ENCODE results near the gene NTRK1. TPM values are rescaled to one million over a fixed set of nuclear protein-coding genes. Genes with fewer than 3 reads are reported as not detected.

Gene NTRK1
- total and polyA plus RNA-seq, 2 of the 4 experiments (the other 2 are of a cell fraction): not detected

DNA sequence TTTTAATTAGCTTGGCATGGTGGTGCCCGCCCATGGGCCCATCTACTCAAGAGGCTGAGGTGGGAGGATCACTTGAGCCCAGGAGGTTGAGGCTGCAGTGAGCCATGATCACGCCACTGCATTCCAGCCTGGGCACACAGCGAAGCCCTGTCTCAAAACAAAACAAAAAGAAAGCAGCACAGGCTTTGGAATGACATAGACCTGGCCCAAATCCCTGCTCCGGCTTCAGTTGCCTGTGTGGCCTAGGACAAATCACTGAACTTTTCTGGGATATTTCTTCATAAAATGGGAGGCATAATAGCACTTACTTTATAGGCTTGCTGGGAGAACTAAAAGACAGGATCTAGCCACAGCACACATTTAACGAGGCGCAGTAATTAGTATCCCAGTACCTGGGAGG is 35.3 kb downstream of the NTRK1 start:
- peak overlapping the region; percentile 88 for H2BK120ac ChIP-seq (ENCODE audit: low read depth, low read length)
- H2BK20ac ChIP-seq (ENCODE audit: low read depth, low read length): peak overlapping the region; percentile 61
- in situ Hi-C loops (cut with MboI; ENCODE audit: low sequenced_read_pairs) (no loop called here), intact Hi-C loops (cut with micrococcal nuclease) (no loop called here), dilution Hi-C loops (cut with HindIII; ENCODE audit: low sequenced_read_pairs, unreplicated experiment) (no loop called here)
- H2AK9ac ChIP-seq (replicated peaks; ENCODE audit: low read depth, low read length, poor library complexity): no peak overlapping the region
- H3K9me3 ChIP-seq (ENCODE audit: control insufficient read depth, insufficient read depth, low read length): no peaks in the 10 kb centered on the region
- WGBS, 2 experiments (ENCODE audit: extremely low coverage in 2 of 2, insufficient read length in 1 of 2): no CpG with 5 or more reads among the region's 6 CpGs
- H2AK5ac ChIP-seq (ENCODE audit: low read depth, low read length): peak overlapping the region; percentile 35
- H3K9me1 ChIP-seq (ENCODE audit: insufficient read depth, low read length): peaks cover 24% of the 10 kb centered on the region
- no peak overlapping the region for H3K4me2 ChIP-seq (ENCODE audit: low read depth, low read length)
- DNase-seq (no peak), ATAC-seq (ENCODE audit: low read depth) (no peak)
- H4K91ac ChIP-seq (ENCODE audit: insufficient read depth, low read depth, low read length): peak overlapping the region; percentile 87
- peak overlapping the region; percentile 33; the same call in 1 of the 2 replicates for H3K18ac ChIP-seq (ENCODE audit: low read depth, low read length)
- 0 out of 2 replicates have a peak overlapping the region, but pooled peaks have one; percentile 8 for H3K23ac ChIP-seq (ENCODE audit: low read depth, low read length)
- ChIA-PET POLR2A (ENCODE audit: unreplicated experiment) (no interaction called here), CTCF (no interaction called here)
- H3K79me1 ChIP-seq (ENCODE audit: low read depth in 1 of 2, low read length in 2 of 2): peaks cover 27 to 73% of the 10 kb centered on the region in 2 experiments
- TF ChIP-seq RAD21 (IDR thresholded peaks at IDR 0.05; ENCODE audit: low read length) (no peak), SMC3 (IDR thresholded peaks at IDR 0.05; ENCODE audit: low read depth, low read length) (no peak), POLR2A (IDR thresholded peaks at IDR 0.05; ENCODE audit: low read depth, low read length) (no peak), BHLHE40 (IDR thresholded peaks at IDR 0.05; ENCODE audit: low read depth, low read length) (no peak), NFE2L2 (IDR thresholded peaks at IDR 0.05; ENCODE audit: low read depth, low read length) (no peak), MAZ (IDR thresholded peaks at IDR 0.05; ENCODE audit: borderline replicate concordance, low read depth, low read length) (no peak), MXI1 (IDR thresholded peaks at IDR 0.05; ENCODE audit: borderline replicate concordance, low read depth, low read length) (no peak), CEBPB (IDR thresholded peaks at IDR 0.05; ENCODE audit: low read depth, low read length) (no peak), CHD1 (IDR thresholded peaks at IDR 0.05; ENCODE audit: low read depth, low read length) (no peak), FOS (IDR thresholded peaks at IDR 0.05; ENCODE audit: low read depth, low read length) (no peak), MAFK (IDR thresholded peaks at IDR 0.05; ENCODE audit: low read depth, low read length) (no peak)
- TF ChIP-seq, protein P1, sequence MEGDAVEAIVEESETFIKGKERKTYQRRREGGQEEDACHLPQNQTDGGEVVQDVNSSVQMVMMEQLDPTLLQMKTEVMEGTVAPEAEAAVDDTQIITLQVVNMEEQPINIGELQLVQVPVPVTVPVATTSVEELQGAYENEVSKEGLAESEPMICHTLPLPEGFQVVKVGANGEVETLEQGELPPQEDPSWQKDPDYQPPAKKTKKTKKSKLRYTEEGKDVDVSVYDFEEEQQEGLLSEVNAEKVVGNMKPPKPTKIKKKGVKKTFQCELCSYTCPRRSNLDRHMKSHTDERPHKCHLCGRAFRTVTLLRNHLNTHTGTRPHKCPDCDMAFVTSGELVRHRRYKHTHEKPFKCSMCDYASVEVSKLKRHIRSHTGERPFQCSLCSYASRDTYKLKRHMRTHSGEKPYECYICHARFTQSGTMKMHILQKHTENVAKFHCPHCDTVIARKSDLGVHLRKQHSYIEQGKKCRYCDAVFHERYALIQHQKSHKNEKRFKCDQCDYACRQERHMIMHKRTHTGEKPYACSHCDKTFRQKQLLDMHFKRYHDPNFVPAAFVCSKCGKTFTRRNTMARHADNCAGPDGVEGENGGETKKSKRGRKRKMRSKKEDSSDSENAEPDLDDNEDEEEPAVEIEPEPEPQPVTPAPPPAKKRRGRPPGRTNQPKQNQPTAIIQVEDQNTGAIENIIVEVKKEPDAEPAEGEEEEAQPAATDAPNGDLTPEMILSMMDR (conservative IDR thresholded peaks at IDR 0.05; ENCODE audit: low read depth, low read length): no peak
- H3K14ac ChIP-seq (replicated peaks; ENCODE audit: low read depth, low read length): peak overlapping the region; percentile 38; the same call in 1 of the 2 replicates
- peaks cover 43% of the 10 kb centered on the region for H3K4me1 ChIP-seq (ENCODE audit: control insufficient read depth, insufficient read depth, low read length)
- no peaks in the 10 kb centered on the region; the same call in 1 of the 2 replicates for H3K27me3 ChIP-seq (ENCODE audit: control insufficient read depth, insufficient read depth, low read length)
- H2BK5ac ChIP-seq (ENCODE audit: low read depth, low read length, poor library complexity, severe bottlenecking): peak overlapping the region; percentile 92
- H3K27ac ChIP-seq (ENCODE audit: insufficient read depth, low read length): peak overlapping the region; percentile 59
- H3K36me3 ChIP-seq (ENCODE audit: control insufficient read depth, insufficient read depth, low read length): no peaks in the 10 kb centered on the region
- no TSS peak for BruUV-seq (replicated peaks)
- peaks cover 2% of the 10 kb centered on the region; the same call in 1 of the 2 replicates for H4K20me1 ChIP-seq (ENCODE audit: insufficient read depth, low read length)
- no peak overlapping the region for H3K56ac ChIP-seq (ENCODE audit: extremely low read depth, insufficient read depth, low read length)
- peak overlapping the region; percentile 47 for H2BK15ac ChIP-seq (ENCODE audit: low read depth, low read length)
- H4K8ac ChIP-seq (ENCODE audit: low read depth in 2 of 2, low read length in 2 of 2): peak overlapping the region; percentile 62 to 79; a peak in 3 of 4 replicates
- no peak overlapping the region; the same call in 1 of the 2 replicates for H4K5ac ChIP-seq (ENCODE audit: low read depth, low read length)
- H3K9ac ChIP-seq (ENCODE audit: low read depth, low read length): no peak overlapping the region
- peak overlapping the region; percentile 76 for H3K4ac ChIP-seq (ENCODE audit: low read depth, low read length)
- no peak overlapping the region for H2AFZ ChIP-seq (replicated peaks; ENCODE audit: low read length, poor library complexity)
- no peak overlapping the region for H3K4me3 ChIP-seq (ENCODE audit: insufficient read depth, low read depth, low read length)
